Prostate gland (tissue), 2 donors: ENCODE results near the gene SH2D1B.

Experiments
- POLR2A ChIP-seq: fragments of 450-650 bp; IDR thresholded peaks from one replicate; pipeline ENCODE4 v1.6.1; 2016; ENCODE audit warnings: antibody characterized with exemption, mild to moderate bottlenecking
- TF ChIP-seq, protein P1 (sequence below), 4 experiments: fragments of 200-600 bp in 2 of 4; fragments of 450-650 bp in 2 of 4; sonication (generic) in 2 of 4; IDR thresholded peaks; 1 replicate in 3 of 4; 2 replicates in 1 of 4; pipeline ENCODE4 v1.5.1; 2016 to 2019; ENCODE audit warnings: antibody characterized with exemption in 4 of 4, mild to moderate bottlenecking in 2 of 4, moderate library complexity in 2 of 4

DNA sequence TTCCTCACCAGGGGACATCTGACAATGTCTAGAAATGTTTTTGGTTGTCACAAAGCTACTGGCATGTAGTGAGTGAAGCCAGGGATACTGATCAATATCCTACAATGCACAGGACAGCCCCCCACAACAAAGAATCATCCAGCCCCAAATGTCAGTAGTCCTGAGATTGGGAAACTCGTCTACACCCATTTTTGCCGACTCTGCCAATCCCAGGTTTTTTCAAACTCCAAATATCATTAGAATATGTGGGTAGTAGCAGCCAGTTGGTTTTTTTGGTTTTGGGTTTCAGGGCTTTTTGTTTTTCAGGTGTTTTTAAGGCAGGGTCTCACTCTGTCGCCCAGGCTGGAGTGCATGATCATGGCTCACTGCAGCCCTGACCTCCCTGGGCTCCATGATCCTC lies 41.2 kb downstream of the SH2D1B start:
- TF ChIP-seq, protein P1, sequence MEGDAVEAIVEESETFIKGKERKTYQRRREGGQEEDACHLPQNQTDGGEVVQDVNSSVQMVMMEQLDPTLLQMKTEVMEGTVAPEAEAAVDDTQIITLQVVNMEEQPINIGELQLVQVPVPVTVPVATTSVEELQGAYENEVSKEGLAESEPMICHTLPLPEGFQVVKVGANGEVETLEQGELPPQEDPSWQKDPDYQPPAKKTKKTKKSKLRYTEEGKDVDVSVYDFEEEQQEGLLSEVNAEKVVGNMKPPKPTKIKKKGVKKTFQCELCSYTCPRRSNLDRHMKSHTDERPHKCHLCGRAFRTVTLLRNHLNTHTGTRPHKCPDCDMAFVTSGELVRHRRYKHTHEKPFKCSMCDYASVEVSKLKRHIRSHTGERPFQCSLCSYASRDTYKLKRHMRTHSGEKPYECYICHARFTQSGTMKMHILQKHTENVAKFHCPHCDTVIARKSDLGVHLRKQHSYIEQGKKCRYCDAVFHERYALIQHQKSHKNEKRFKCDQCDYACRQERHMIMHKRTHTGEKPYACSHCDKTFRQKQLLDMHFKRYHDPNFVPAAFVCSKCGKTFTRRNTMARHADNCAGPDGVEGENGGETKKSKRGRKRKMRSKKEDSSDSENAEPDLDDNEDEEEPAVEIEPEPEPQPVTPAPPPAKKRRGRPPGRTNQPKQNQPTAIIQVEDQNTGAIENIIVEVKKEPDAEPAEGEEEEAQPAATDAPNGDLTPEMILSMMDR (IDR thresholded peaks at IDR 0.05): no peak
- no peak for TF ChIP-seq POLR2A
